Activated CD4-positive, alpha-beta T cell treated with anti-CD3 and anti-CD28 coated beads, Interleukin-2, amount 50 U/mL, for 24 hours (primary cell): ENCODE measurements around the gene ITGA8.
"Not testable (repeated sequence)": the region's sequence is repeated elsewhere in the genome, so short reads cannot be mapped to it uniquely, and the experiment has no call there.

Source experiments
- DNase-seq, 2 donors: peaks; one replicate each; pipeline ENCODE4 v3.0.0-alpha.2; 2020; ENCODE audit warnings: low read depth in 1 of 2, low spot score in 1 of 2

Gene ITGA8

GRCh38 chr10:15690031-15690430 lies 29.7 kb downstream of the ITGA8 start:
- DNase-seq: no peak

- no peak for DNase-seq
Measured at GRCh38 chr10:15684768-15685167, 35.0 kb downstream of the ITGA8 start.

GRCh38 chr10:15681076-15681475 lies 38.6 kb downstream of the ITGA8 start:
- DNase-seq: no peak

GRCh38 chr10:15678851-15679250 lies 40.9 kb downstream of the ITGA8 start:
- DNase-seq: no peak

GRCh38 chr10:15672469-15672868 lies 47.3 kb downstream of the ITGA8 start:
- no peak for DNase-seq

GRCh38 chr10:15670880-15671279 lies 48.8 kb downstream of the ITGA8 start:
- DNase-seq: no peak

- DNase-seq: no peak
Measured at GRCh38 chr10:15661574-15661973, 58.1 kb downstream of the ITGA8 start.

- DNase-seq: no peak
Measured at GRCh38 chr10:15660990-15661389, 58.7 kb downstream of the ITGA8 start.

GRCh38 chr10:15658069-15658702 lies 61.5 kb downstream of the ITGA8 start:
- DNase-seq: no peak

GRCh38 chr10:15652757-15653156 lies 67.0 kb downstream of the ITGA8 start:
- DNase-seq: no peak

- DNase-seq: no peak
Measured at GRCh38 chr10:15652117-15652516, 67.6 kb downstream of the ITGA8 start.

GRCh38 chr10:15651175-15651574 lies 68.5 kb downstream of the ITGA8 start:
- DNase-seq: no peak

GRCh38 chr10:15642095-15642494 lies 77.6 kb downstream of the ITGA8 start:
- no peak for DNase-seq

GRCh38 chr10:15640536-15641085 lies 79.1 kb downstream of the ITGA8 start:
- no peak for DNase-seq

GRCh38 chr10:15636446-15636845 lies 83.3 kb downstream of the ITGA8 start:
- no peak for DNase-seq

- no peak for DNase-seq
Measured at GRCh38 chr10:15632456-15633091, 87.1 kb downstream of the ITGA8 start.

GRCh38 chr10:15631205-15631604 lies 88.5 kb downstream of the ITGA8 start:
- DNase-seq: not testable (repeated sequence)

GRCh38 chr10:15630353-15630752 lies 89.4 kb downstream of the ITGA8 start:
- DNase-seq: no peak

GRCh38 chr10:15627617-15628196 lies 92.0 kb downstream of the ITGA8 start:
- DNase-seq: no peak

- no peak for DNase-seq
Measured at GRCh38 chr10:15626937-15627336, 92.8 kb downstream of the ITGA8 start.

GRCh38 chr10:15625261-15625660 lies 94.5 kb downstream of the ITGA8 start:
- no peak for DNase-seq

- DNase-seq: no peak
Measured at GRCh38 chr10:15624401-15625196, 95.1 kb downstream of the ITGA8 start.
